HG03103 (cell line): ENCODE data around the gene SCGB1A1.

Experiments
- ATAC-seq: cut with Tn5 transposase; IDR thresholded peaks from one replicate; pipeline ENCODE4 v1.9.1; 2021; ENCODE audit warnings: low read depth; ENCODE audit not compliant: unreplicated experiment

SCGB1A1 gene

DNA sequence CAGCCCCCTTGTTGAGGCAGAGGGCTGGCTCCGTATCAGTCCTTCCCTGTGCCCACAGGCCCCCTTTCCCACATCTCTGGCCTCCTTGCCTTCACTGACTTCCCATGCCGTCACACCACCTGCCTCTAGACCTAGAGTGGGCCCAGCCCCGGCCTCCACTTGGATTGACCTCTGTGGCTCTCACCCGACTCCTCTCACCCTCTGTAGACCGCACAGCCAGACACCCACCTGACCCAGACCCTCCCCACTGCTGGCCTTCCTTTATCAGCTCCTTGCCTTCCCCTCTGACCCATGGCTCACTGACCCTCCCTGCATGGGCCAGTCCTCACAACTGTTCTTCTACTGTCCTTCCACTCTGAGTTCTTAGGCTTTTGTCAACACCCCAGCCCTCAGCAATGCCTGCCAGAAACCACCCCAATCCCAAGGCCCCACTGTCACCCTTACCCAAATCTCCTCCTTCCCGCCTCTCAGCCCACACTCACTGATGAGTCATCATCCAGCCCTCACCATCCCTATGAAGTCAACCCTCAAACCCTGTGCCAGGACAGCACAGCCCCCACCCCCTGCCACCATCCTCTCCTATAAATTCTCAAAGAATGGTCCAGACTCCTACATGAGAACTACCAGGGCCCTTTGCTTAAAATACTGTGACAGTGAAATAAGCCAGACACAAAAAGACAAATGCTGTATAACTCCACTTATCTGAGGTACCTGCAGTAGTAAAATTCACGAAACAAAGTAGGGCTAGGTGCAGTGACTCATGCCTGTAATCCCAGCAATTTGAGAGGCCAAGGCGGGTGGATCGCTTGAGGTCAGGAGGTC is 53.4 kb downstream of the SCGB1A1 start:
- no peak for ATAC-seq
